ENCODE results near the gene MATN1.
"Not testable (repeated sequence)": the region's sequence is repeated elsewhere in the genome, so short reads cannot be mapped to it uniquely, and the experiment has no call there.

MATN1 gene, protein sequence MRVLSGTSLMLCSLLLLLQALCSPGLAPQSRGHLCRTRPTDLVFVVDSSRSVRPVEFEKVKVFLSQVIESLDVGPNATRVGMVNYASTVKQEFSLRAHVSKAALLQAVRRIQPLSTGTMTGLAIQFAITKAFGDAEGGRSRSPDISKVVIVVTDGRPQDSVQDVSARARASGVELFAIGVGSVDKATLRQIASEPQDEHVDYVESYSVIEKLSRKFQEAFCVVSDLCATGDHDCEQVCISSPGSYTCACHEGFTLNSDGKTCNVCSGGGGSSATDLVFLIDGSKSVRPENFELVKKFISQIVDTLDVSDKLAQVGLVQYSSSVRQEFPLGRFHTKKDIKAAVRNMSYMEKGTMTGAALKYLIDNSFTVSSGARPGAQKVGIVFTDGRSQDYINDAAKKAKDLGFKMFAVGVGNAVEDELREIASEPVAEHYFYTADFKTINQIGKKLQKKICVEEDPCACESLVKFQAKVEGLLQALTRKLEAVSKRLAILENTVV

DNA sequence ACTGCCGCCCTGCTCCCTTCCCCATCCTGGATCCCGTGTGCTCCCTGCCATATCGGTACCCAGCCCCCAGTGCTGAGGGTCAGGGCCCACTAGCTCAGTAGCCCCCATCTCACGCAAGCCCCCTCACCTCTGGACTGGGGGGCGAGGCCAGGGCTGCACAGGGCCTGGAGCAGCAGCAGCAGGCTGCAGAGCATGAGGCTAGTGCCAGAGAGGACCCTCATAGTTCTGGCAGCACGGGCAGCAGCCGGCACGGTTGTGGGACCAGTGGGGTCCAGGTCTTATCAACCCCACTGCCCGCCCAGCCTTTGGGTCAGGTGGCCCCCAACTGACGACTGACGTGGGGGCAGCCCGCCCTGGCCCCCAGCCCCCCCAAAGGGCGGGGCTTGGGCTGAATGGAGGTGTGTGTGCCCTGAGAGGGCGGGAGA, at the start of gene MATN1:
Gene MATN1, minus strand, starts transcription at position 255 of the 425 bp plus-strand sequence. Its CDS starts 34 bp downstream, at position 221.
- Histone ChIP-seq H3K9ac (ENCODE audit: low read length) (no peak within 1 kb of the TSS), H3K36me3 (ENCODE audit: control insufficient read depth, insufficient read depth, low read length) (no peaks in the 10 kb centered on the region), H3K27ac (ENCODE audit: low read depth, low read length) (no peak within 1 kb of the TSS), H3K4me3 (ENCODE audit: low read length) (no peak within 1 kb of the TSS), H3K4me1 (ENCODE audit: control insufficient read depth, insufficient read depth, low read length) (peaks cover 8% of the 10 kb centered on the region), H3K27me3 (ENCODE audit: control insufficient read depth, insufficient read depth, low read length) (no peaks in the 10 kb centered on the region)

DNA sequence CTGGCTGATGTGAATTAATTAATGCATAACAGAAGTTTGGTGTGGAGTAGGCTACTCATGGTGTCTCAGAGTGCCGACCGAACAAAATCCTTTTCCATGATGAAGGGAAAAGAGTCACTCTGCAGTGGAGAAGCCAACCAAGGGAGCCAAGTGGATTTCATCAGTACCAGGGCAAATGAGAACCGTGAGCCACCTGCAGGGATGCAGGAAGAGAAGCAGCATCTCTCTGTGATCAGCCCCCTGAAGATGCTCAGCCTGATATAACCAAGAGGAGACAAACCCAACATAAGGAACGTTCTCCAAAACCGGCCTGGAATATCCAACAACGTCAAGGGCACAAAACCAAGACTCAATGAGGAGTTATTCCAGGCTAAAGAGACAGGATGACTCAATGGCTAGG, 47.6 kb upstream of the MATN1 start:
- Histone ChIP-seq H3K27me3 (ENCODE audit: control insufficient read depth, insufficient read depth, low read length) (no peaks in the 10 kb centered on the region), H3K36me3 (ENCODE audit: control insufficient read depth, insufficient read depth, low read length) (no peaks in the 10 kb centered on the region), H3K4me1 (ENCODE audit: control insufficient read depth, insufficient read depth, low read length) (no peaks in the 10 kb centered on the region), H3K9ac (ENCODE audit: low read length) (no peak overlapping the region), H3K27ac (ENCODE audit: low read depth, low read length) (no peak overlapping the region), H3K4me3 (ENCODE audit: low read length) (no peak overlapping the region)

- Histone ChIP-seq H3K27ac (ENCODE audit: low read depth, low read length) (no peak overlapping the region), H3K4me3 (ENCODE audit: low read length) (no peak overlapping the region), H3K36me3 (ENCODE audit: control insufficient read depth, insufficient read depth, low read length) (no peaks in the 10 kb centered on the region), H3K9ac (ENCODE audit: low read length) (no peak overlapping the region), H3K4me1 (ENCODE audit: control insufficient read depth, insufficient read depth, low read length) (no peaks in the 10 kb centered on the region), H3K27me3 (ENCODE audit: control insufficient read depth, insufficient read depth, low read length) (no peaks in the 10 kb centered on the region)
Observed at GRCh38 chr1:30770150-30770549, 46.8 kb upstream of the MATN1 start.

GRCh38 chr1:30768830-30769718, 45.7 kb upstream of the MATN1 start:
- Histone ChIP-seq H3K27me3 (ENCODE audit: control insufficient read depth, insufficient read depth, low read length) (no peaks in the 10 kb centered on the region), H3K9ac (ENCODE audit: low read length) (no peak overlapping the region), H3K4me1 (ENCODE audit: control insufficient read depth, insufficient read depth, low read length) (peaks cover 2% of the 10 kb centered on the region), H3K36me3 (ENCODE audit: control insufficient read depth, insufficient read depth, low read length) (no peaks in the 10 kb centered on the region), H3K27ac (ENCODE audit: low read depth, low read length) (no peak overlapping the region), H3K4me3 (ENCODE audit: low read length) (no peak overlapping the region)

GRCh38 chr1:30768159-30768829, 44.9 kb upstream of the MATN1 start:
- Histone ChIP-seq H3K4me3 (ENCODE audit: low read length) (no peak overlapping the region), H3K9ac (ENCODE audit: low read length) (no peak overlapping the region), H3K36me3 (ENCODE audit: control insufficient read depth, insufficient read depth, low read length) (no peaks in the 10 kb centered on the region), H3K27ac (ENCODE audit: low read depth, low read length) (no peak overlapping the region), H3K4me1 (ENCODE audit: control insufficient read depth, insufficient read depth, low read length) (peaks cover 9% of the 10 kb centered on the region), H3K27me3 (ENCODE audit: control insufficient read depth, insufficient read depth, low read length) (no peaks in the 10 kb centered on the region)

- H3K36me3 ChIP-seq (ENCODE audit: control insufficient read depth, insufficient read depth, low read length); H3K27me3 ChIP-seq (ENCODE audit: control insufficient read depth, insufficient read depth, low read length); H3K9ac ChIP-seq (ENCODE audit: low read length); H3K27ac ChIP-seq (ENCODE audit: low read depth, low read length); H3K4me3 ChIP-seq (ENCODE audit: low read length): not testable (repeated sequence)
- peaks cover 11% of the 10 kb centered on the region for H3K4me1 ChIP-seq (ENCODE audit: control insufficient read depth, insufficient read depth, low read length)
Observed at GRCh38 chr1:30766948-30767347, 43.6 kb upstream of the MATN1 start.

DNA sequence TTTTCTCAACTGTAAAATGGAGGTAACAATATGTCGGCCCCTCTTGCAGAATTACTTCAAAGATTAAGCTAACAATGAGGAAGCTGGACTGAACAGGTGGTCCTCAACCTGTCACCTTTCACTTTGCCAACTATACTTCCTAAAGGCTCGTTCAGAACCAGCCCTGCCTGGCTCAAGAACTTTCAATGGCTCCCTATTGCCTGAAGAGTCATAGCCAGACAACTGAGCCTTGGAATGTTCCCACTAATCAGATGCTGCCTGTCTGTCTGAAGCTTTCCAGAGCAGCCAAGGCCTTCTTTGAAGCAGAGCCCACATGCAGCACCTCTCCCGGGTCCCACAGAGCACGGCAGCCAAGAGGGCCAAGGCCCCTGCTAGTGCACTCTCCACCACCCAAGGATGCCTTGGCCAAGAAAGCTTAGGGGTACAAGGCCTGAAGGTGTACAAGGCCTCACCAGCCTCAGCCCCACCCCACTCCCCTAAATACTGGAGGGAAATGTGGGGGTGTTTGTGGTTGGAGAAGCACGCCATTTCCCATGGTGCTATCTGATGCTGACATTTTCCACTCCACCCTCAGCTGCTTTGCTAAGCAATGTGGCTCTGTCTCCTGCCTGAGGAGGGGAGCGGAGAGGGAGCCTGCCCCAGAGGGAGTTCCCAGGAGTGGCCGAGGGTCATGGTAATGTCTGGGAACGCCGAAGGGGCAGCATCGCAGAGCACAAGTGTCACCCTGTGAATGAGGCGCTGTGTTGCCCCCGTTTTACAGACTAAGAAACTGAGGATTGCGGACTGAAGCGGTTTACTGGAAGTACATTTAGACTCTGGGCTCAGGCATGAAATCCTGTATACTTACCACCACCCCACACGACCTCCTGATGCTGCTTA, 42.4 kb upstream of the MATN1 start:
- Histone ChIP-seq H3K27ac (ENCODE audit: low read depth, low read length) (no peak overlapping the region), H3K9ac (ENCODE audit: low read length) (no peak overlapping the region), H3K27me3 (ENCODE audit: control insufficient read depth, insufficient read depth, low read length) (no peaks in the 10 kb centered on the region), H3K36me3 (ENCODE audit: control insufficient read depth, insufficient read depth, low read length) (no peaks in the 10 kb centered on the region), H3K4me3 (ENCODE audit: low read length) (no peak overlapping the region), H3K4me1 (ENCODE audit: control insufficient read depth, insufficient read depth, low read length) (peaks cover 14% of the 10 kb centered on the region)

DNA sequence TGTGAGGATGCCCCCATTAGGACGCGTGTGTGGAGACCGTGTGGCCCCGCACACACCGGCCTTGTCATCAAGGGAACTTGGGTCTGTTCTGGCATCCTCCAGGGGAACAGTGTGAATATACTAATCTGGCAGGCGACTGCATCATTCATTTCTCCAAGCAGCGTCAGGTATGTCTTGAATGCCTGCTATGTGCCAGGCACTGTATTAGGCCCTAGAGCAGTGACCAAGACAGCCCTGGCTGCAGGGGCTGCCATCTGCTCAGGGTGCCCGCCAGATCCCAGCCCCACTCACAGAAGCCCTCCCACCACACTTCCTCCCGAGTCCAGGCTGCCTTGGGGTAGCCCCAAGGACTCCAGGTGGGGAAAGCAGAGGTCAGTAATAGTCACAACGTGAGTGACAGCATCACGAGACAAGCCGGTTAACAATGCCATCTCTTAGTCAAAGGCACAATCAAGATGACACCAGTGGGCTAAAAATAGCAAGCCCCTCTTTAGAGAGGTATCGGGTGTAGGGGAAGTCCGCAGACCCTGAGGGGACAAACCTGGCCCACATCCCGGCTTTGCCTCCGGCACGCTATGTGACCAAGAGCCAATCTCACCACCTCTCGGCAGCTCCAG, 41.7 kb upstream of the MATN1 start:
- H3K4me1 ChIP-seq (ENCODE audit: control insufficient read depth, insufficient read depth, low read length): peaks cover 14% of the 10 kb centered on the region
- no peak overlapping the region for H3K4me3 ChIP-seq (ENCODE audit: low read length)
- no peaks in the 10 kb centered on the region for H3K27me3 ChIP-seq (ENCODE audit: control insufficient read depth, insufficient read depth, low read length)
- H3K36me3 ChIP-seq (ENCODE audit: control insufficient read depth, insufficient read depth, low read length): no peaks in the 10 kb centered on the region
- no peak overlapping the region for H3K9ac ChIP-seq (ENCODE audit: low read length)
- no peak overlapping the region for H3K27ac ChIP-seq (ENCODE audit: low read depth, low read length)

GRCh38 chr1:30764396-30764795, 41.0 kb upstream of the MATN1 start:
- Histone ChIP-seq H3K9ac (ENCODE audit: low read length) (no peak overlapping the region), H3K36me3 (ENCODE audit: control insufficient read depth, insufficient read depth, low read length) (no peaks in the 10 kb centered on the region), H3K27ac (ENCODE audit: low read depth, low read length) (peak overlapping the region; percentile 76), H3K4me3 (ENCODE audit: low read length) (no peak overlapping the region), H3K27me3 (ENCODE audit: control insufficient read depth, insufficient read depth, low read length) (no peaks in the 10 kb centered on the region), H3K4me1 (ENCODE audit: control insufficient read depth, insufficient read depth, low read length) (peaks cover 14% of the 10 kb centered on the region)

GRCh38 chr1:30763651-30764248, 40.4 kb upstream of the MATN1 start:
- H3K9ac ChIP-seq (ENCODE audit: low read length): no peak overlapping the region
- no peaks in the 10 kb centered on the region for H3K27me3 ChIP-seq (ENCODE audit: control insufficient read depth, insufficient read depth, low read length)
- peak overlapping the region; percentile 76 for H3K27ac ChIP-seq (ENCODE audit: low read depth, low read length)
- no peak overlapping the region for H3K4me3 ChIP-seq (ENCODE audit: low read length)
- H3K36me3 ChIP-seq (ENCODE audit: control insufficient read depth, insufficient read depth, low read length): no peaks in the 10 kb centered on the region
- peaks cover 14% of the 10 kb centered on the region for H3K4me1 ChIP-seq (ENCODE audit: control insufficient read depth, insufficient read depth, low read length)

All from rectal smooth muscle tissue (tissue), 1 donor.